SK-N-SH treated with all-trans-retinoic acid at 6 μM for 48 hours (cell line): ENCODE measurements around the gene PTPN12.

Experiments
- ARNTL ChIP-seq: fragments of 450-650 bp; formaldehyde crosslinking; IDR thresholded peaks from 2 replicates; pipeline ENCODE4 v1.5.0; 2020; ENCODE audit warnings: low read depth, mild to moderate bottlenecking, moderate library complexity, borderline replicate concordance
- CSDC2 ChIP-seq: fragments of 250-450 bp; sonication (Bioruptor Pico); IDR thresholded peaks from 2 replicates; pipeline ENCODE4 v1.5.0; 2020; ENCODE audit warnings: mild to moderate bottlenecking, moderate library complexity
- ESRRG ChIP-seq: fragments of 250-450 bp; sonication (Bioruptor Pico); IDR thresholded peaks from 2 replicates; pipeline ENCODE4 v1.6.1; 2021; ENCODE audit warnings: mild to moderate bottlenecking
- GLIS3 ChIP-seq: fragments of 250-450 bp; sonication (Bioruptor Pico); IDR thresholded peaks from 2 replicates; pipeline ENCODE4 v1.5.0; 2020; ENCODE audit warnings: mild to moderate bottlenecking, moderate library complexity
- POU6F1 ChIP-seq: fragments of 250-450 bp; sonication (Bioruptor Pico); IDR thresholded peaks from 2 replicates; pipeline ENCODE4 v1.8.0; 2021; ENCODE audit warnings: low read depth, mild to moderate bottlenecking, moderate library complexity, borderline replicate concordance
- RARB ChIP-seq: fragments of 250-450 bp; sonication (Bioruptor Pico); IDR thresholded peaks from 2 replicates; pipeline ENCODE4 v1.8.0; 2021; ENCODE audit warnings: mild to moderate bottlenecking, moderate library complexity
- TCF4 ChIP-seq: fragments of 250-450 bp; sonication (Bioruptor Pico); IDR thresholded peaks from 2 replicates; pipeline ENCODE4 v1.8.0; 2021; ENCODE audit warnings: mild to moderate bottlenecking, moderate library complexity, borderline replicate concordance
- TOX ChIP-seq: fragments of 250-450 bp; sonication (Bioruptor Pico); IDR thresholded peaks from 2 replicates; pipeline ENCODE4 v1.8.0; 2021; ENCODE audit warnings: mild to moderate bottlenecking, moderate library complexity, borderline replicate concordance
- ZC3H10 ChIP-seq: fragments of 250-450 bp; sonication (Bioruptor Pico); IDR thresholded peaks from 2 replicates; pipeline ENCODE4 v1.5.1; 2021; ENCODE audit warnings: mild to moderate bottlenecking, moderate library complexity
- ZFP3 ChIP-seq: fragments of 250-450 bp; sonication (Bioruptor Pico); IDR thresholded peaks from 2 replicates; pipeline ENCODE4 v1.5.0; 2020; ENCODE audit warnings: mild to moderate bottlenecking, moderate library complexity
- TF ChIP-seq, protein P1 (sequence below): fragments of 250-450 bp; sonication (Bioruptor Pico); IDR thresholded peaks from 2 replicates; pipeline ENCODE4 v1.8.0; 2020; ENCODE audit warnings: mild to moderate bottlenecking, moderate library complexity, borderline replicate concordance
- TF ChIP-seq, protein P2 (sequence below): fragments of 250-450 bp; sonication (Bioruptor Pico); IDR thresholded peaks from 2 replicates; pipeline ENCODE4 v1.5.0; 2020; ENCODE audit warnings: mild to moderate bottlenecking, moderate library complexity
- TF ChIP-seq, protein P3 (sequence below): fragments of 250-450 bp; sonication (Bioruptor Pico); IDR thresholded peaks from 2 replicates; pipeline ENCODE4 v1.5.1; 2021; ENCODE audit warnings: mild to moderate bottlenecking, moderate library complexity

DNA sequence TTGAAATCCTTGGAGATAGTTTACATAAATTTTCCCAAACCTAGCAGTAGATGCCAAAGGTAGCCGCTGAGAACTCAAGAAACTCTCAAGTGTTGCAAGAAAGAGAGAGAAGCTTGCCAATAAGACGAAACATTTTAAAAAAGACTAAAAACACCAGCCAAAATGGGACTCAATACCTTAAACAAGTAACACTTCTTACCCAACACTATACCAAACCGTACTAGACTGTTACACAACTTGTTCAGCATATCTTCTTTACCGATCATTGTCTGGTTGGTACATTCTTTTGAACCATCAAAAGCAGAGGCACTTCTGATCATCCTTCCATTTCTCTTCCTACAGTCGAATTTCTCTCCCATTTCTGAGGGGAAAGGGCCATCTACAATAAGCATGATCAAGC is 4.8 kb upstream of the PTPN12 start:
- TF ChIP-seq CSDC2 (CRISPR knock-in tag) = no peak
- no peak for TF ChIP-seq ESRRG (CRISPR knock-in tag)
- TF ChIP-seq, protein P1, sequence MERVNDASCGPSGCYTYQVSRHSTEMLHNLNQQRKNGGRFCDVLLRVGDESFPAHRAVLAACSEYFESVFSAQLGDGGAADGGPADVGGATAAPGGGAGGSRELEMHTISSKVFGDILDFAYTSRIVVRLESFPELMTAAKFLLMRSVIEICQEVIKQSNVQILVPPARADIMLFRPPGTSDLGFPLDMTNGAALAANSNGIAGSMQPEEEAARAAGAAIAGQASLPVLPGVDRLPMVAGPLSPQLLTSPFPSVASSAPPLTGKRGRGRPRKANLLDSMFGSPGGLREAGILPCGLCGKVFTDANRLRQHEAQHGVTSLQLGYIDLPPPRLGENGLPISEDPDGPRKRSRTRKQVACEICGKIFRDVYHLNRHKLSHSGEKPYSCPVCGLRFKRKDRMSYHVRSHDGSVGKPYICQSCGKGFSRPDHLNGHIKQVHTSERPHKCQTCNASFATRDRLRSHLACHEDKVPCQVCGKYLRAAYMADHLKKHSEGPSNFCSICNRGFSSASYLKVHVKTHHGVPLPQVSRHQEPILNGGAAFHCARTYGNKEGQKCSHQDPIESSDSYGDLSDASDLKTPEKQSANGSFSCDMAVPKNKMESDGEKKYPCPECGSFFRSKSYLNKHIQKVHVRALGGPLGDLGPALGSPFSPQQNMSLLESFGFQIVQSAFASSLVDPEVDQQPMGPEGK (CRISPR knock-in tag) = no peak
- no peak for TF ChIP-seq POU6F1
- no peak for TF ChIP-seq TCF4
- no peak for TF ChIP-seq ZFP3 (CRISPR knock-in tag)
- no peak for TF ChIP-seq GLIS3 (CRISPR knock-in tag)
- no peak for TF ChIP-seq TOX (CRISPR knock-in tag)
- no peak for TF ChIP-seq ZC3H10 (CRISPR knock-in tag)
- TF ChIP-seq, protein P2, sequence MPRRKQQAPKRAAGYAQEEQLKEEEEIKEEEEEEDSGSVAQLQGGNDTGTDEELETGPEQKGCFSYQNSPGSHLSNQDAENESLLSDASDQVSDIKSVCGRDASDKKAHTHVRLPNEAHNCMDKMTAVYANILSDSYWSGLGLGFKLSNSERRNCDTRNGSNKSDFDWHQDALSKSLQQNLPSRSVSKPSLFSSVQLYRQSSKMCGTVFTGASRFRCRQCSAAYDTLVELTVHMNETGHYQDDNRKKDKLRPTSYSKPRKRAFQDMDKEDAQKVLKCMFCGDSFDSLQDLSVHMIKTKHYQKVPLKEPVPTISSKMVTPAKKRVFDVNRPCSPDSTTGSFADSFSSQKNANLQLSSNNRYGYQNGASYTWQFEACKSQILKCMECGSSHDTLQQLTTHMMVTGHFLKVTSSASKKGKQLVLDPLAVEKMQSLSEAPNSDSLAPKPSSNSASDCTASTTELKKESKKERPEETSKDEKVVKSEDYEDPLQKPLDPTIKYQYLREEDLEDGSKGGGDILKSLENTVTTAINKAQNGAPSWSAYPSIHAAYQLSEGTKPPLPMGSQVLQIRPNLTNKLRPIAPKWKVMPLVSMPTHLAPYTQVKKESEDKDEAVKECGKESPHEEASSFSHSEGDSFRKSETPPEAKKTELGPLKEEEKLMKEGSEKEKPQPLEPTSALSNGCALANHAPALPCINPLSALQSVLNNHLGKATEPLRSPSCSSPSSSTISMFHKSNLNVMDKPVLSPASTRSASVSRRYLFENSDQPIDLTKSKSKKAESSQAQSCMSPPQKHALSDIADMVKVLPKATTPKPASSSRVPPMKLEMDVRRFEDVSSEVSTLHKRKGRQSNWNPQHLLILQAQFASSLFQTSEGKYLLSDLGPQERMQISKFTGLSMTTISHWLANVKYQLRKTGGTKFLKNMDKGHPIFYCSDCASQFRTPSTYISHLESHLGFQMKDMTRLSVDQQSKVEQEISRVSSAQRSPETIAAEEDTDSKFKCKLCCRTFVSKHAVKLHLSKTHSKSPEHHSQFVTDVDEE (CRISPR knock-in tag) = no peak
- no peak for TF ChIP-seq RARB (CRISPR knock-in tag)
- TF ChIP-seq, protein P3, sequence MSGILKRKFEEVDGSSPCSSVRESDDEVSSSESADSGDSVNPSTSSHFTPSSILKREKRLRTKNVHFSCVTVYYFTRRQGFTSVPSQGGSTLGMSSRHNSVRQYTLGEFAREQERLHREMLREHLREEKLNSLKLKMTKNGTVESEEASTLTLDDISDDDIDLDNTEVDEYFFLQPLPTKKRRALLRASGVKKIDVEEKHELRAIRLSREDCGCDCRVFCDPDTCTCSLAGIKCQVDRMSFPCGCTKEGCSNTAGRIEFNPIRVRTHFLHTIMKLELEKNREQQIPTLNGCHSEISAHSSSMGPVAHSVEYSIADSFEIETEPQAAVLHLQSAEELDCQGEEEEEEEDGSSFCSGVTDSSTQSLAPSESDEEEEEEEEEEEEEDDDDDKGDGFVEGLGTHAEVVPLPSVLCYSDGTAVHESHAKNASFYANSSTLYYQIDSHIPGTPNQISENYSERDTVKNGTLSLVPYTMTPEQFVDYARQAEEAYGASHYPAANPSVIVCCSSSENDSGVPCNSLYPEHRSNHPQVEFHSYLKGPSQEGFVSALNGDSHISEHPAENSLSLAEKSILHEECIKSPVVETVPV (CRISPR knock-in tag) = no peak
- no peak for TF ChIP-seq ARNTL
